ENCODE data around the gene TIFAB.

TIFAB gene

GRCh38 chr5:135457424-135458071 is 5.4 kb upstream of the TIFAB start:
- peak; percentile 16 for DNase-seq

DNA sequence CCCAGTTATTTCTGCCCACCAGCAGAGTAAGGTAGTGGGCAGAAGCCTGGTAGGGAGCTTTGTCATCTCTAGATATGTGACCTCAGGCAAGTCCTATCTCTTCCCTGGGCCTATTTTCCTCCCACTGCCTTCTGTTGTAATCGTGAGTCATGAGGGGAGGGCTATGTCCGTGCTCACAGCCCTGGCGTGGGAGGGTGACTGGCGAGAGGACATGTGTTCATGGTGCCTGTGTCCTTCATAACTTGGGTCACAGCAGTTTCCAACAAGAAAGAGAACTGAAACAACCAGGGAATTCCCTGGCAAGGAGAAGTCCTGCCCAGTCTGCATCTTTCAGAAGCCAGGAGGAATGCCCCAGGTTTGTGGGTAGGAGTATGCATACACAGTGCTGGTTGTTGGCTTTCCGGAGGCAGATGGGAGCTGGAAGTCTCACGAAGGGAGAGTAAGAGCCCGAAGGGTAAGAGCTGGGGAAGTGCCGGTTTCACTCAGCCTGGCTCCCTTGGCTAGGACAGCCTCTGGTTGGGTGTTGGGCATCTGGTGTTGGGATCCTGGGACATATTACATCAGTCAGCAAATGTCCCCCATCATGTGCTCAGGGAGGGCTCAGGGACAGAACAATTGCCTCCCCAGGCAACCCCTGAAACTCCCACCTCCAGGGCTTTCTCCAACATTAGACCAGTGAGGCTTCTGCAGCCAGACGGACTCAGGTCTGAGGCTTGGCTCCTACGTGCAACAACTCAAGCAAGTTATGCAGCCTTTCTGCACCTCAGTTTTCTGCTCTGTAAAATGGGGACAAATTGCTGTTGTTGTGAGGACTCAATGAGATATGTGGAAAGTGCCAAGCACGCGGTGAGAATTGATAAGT is 4.3 kb upstream of the TIFAB start:
- DNase-seq: no peak

DNA sequence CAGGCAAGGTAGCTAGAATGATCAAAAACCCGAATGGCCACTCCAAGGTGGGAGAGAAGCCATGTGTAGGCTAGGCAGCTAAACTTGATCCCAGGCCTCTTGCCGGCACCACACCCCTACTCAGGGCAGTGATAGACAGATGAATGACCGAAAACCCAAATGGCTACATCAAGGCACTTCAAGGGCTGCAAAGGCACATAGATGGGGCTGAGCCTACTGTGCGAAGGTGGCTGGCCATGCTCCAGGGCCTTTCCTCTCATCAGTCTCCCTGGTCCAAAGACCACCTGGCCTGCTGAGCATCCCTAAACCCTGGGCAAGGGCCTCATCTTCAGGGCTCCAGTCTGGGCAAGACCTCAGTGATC is 3.7 kb upstream of the TIFAB start:
- DNase-seq: no peak

- DNase-seq: no peak
Measured at GRCh38 chr5:135454946-135455345, 2.8 kb upstream of the TIFAB start.

DNA sequence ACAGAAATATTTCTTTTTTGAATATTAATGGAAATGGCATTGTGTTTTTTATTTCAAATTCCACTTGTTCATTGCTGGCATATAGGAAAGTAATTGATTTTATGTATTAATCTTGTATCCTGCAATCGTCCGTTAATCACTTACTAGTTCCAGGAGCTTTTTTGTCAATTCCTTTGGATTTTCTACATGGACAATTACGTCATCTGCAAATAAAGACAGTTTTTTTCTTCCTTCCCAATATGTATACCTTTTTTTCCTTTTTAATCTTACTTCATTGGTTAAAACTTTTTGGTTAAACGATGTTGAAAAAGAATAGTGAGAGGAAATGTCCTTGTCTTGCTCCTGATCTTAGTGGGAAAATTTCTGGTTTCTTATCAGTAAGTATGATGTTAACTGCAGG is 1.5 kb upstream of the TIFAB start:
- DNase-seq: no peak

DNA sequence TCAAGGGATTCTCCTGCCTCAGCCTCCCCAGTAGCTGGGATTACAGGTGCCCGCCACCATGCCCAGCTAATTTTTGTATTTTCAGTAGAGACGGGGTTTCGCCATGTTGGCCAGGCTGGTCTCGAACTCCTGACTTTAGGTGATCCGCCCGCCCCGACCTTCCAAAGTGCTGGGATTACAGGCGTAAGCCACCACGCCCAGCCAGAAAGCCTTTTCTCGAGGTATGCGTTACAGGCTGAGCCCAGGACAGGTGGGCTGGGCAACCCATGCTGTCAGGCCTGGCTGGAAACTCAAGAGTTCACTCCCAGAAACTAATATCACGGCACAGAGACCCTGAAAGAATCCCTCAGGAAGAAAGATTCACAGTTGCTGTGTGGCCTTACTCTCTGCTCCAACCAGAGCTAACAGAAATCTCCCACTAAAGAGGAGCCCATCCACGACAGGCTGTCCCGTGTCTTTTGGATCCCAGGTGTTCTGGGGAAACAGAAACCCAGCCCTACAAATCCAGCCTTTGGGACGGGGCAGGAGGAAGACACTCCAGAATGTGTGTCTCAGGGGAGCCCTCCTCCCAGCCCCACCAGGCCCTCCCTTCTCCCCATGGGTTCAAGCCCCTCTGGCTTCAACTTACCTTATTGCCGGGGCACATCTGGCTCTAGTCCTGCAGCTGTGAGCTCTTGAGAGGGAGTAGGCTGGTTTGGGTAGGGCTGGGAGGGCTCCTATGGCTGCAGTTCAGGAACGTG is 400 bp downstream of the TIFAB start:
- DNase-seq: no peak

- no peak for DNase-seq
Measured at GRCh38 chr5:135450952-135451351, 1.2 kb downstream of the TIFAB start.

- no peak for DNase-seq
Measured at GRCh38 chr5:135450336-135450735, 1.8 kb downstream of the TIFAB start.

- no peak for DNase-seq
Measured at GRCh38 chr5:135449644-135450043, 2.5 kb downstream of the TIFAB start.

- no peak for DNase-seq
Measured at GRCh38 chr5:135448791-135449507, 3.2 kb downstream of the TIFAB start.

GRCh38 chr5:135448071-135448739 is 3.9 kb downstream of the TIFAB start:
- DNase-seq: no peak

- no peak for DNase-seq
Measured at GRCh38 chr5:135447298-135447929, 4.7 kb downstream of the TIFAB start, which contains the start of gene DCANP1. DCANP1 (minus strand) TSS chr5:135447348; CDS start chr5:135447108, 240 bp downstream.

- no peak for DNase-seq
Measured at GRCh38 chr5:135446615-135447014, 5.5 kb downstream of the TIFAB start.

GRCh38 chr5:135446206-135446605 is 5.9 kb downstream of the TIFAB start:
- no peak for DNase-seq

DNA sequence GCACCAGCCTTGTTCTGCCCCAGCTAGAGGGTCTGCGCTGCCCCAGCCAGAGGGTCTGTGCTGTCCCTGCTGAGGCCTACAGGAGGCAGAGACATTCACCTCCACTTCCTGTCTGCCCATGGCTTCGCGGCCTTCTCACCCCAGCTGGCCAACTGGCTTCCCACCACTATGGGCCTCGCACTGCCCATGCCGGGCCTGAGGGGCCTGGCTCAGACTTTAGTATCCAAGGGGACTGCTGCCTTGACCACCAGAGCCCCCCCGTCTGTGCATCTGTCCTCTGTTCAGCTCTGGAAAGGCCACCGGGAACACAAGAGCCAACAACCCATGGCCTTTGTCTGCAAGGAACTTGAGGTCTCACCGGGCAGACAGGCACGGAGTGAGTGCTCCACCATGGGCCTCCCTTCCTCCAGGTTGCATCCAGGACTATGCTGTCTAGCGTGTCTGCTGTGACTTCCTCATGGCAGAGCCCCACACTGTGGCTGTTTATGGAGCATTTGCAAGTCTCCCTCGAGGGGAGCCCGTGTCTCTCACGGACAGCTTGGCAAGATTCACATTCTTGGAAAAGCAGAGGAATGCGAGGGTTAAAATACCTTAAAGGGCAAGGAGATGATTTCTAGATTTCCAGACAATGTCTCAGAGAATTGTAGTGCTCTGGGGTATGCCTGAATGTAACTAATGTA is 6.7 kb downstream of the TIFAB start:
- DNase-seq: no peak

- no peak for DNase-seq
Measured at GRCh38 chr5:135444881-135445280, 7.3 kb downstream of the TIFAB start.

DNA sequence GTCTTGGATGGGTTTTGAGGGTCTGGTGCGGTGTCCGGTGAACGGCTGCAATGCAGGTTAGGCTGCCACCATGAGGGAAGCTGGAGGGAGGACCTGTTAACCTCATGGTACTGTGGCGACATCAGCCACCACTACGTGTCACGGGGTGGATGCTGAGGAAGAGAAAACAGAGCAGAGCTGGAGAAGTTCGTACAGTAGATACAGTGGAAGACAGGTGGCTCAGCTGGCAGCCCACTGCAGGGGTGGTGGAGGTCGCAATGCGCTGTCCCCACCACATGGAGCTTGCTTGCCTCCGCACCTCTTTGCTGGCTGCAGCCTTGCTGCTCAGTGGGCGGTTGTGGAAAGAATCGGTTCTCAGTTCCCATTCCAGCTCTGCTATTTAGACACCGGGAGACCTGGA is 7.8 kb downstream of the TIFAB start:
- no peak for DNase-seq

DNA sequence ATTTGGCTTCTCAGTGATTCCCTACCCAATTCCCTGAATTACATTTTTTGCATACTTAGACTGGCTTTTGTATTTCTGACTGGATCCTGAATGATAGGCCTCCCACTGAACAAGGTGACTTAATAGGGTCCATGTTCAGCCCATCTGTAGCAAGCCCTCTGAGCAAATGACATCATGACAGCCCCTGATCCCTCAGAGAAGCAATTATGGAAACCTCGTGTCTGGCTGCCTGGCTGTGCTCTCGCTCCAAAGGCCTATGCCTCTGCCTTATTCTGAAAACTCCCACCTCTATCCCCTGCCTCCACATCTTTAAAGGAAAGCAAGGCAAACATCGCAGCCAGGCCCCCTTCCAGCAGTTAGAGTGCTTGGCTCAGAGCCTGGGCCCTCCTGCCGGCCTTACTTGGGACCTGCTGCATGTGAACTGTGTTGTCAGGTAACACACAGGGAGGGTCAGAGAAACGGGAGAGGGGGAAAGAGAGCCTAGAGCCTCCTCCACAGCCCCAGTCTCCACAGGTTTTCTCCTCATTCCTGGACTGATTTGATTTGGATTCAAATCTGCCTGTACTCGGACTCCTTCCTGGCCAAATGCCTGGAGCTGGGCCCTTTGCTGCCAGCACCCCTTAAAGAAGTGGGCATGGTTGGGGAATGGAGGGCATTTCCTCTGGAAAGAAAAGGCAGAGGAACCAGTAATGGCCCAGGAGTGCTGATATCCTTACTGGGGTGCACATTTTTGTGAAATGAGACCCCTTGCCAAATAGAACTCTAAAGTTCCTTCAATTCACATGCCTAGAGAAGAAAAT is 8.8 kb downstream of the TIFAB start:
- DNase-seq: no peak

DNA sequence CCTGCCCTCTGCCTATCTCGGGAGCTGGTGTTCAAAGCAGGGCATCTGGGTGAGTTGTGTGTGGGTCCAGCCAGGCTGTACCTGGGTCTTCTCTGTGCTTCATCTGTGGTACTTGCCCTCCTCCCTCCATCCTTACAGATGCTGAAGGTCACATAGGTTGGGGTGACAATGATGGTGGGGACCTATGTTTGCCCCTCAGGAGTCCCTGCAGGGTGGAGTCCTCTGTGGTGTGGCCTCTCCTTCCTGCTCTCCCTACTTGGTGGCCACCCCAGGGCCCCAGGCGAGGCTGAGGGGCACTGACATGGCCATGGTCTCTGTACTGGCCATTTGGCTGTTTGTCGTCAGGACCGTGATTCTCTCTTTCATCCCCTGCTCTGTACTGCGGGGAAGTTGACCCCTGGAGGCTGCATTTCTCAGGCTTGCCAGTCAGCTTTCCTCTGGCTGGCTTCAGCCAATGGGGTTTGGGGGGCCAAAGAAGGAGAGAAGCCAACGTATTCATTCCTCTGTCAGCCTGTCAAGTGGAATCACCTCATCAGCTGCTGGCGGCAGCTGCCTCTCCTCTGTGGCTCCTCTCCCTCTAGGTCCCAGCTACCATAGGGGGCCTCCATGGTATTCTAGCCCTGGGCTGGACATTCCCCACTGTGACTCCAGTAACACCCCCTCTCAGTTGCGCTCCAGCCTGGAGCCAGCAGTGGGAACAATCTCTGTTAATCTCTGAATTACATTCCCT is 9.6 kb downstream of the TIFAB start:
- DNase-seq: no peak

DNA sequence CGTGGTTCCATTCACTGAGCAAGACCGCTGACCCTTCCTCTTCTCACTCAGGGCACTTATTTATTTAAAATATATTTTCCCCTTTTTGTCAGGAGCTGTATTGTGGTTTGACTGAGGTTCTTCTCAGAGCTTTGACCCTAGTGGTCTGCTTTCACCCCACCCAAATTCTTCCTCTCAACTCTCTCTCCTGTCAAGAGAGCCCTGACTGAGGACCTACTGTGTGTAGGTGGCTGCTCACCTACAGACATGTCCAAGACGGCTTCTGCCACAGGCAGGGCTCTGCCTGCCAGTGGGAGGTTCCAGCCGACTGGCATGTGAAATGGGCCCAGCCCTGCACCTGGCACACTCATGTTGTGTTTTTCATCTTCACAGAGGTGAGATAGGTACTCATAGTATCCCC is 10.2 kb downstream of the TIFAB start:
- DNase-seq: no peak

All from KG1 (cell line).